Loucy (cell line): ENCODE measurements around the gene MAN2A1.

ENCODE experiments used
- H2AFZ ChIP-seq: fragments of 200-600 bp; sonication (generic); 2 replicates; pipeline ENCODE4 v1.6.0; 2016; ENCODE audit warnings: antibody characterized with exemption, mild to moderate bottlenecking, low read length, moderate library complexity
- H3F3A ChIP-seq: fragments of 200-600 bp; 2 replicates; pipeline ENCODE4 v1.6.0; 2016; ENCODE audit warnings: antibody characterized with exemption, low read depth, mild to moderate bottlenecking
- H3K27me3 ChIP-seq: fragments of 200-600 bp; sonication (generic); 2 replicates; pipeline ENCODE4 v1.6.1; 2014; ENCODE audit warnings: low read length, mild to moderate bottlenecking; ENCODE audit not compliant: insufficient read depth, poor library complexity, severe bottlenecking
- H3K36me3 ChIP-seq: fragments of 200-600 bp; sonication (generic); 2 replicates; pipeline ENCODE4 v1.6.1; 2016; ENCODE audit warnings: low read length; ENCODE audit not compliant: insufficient read depth
- H3K4me1 ChIP-seq: fragments of 200-600 bp; sonication (generic); 2 replicates; pipeline ENCODE4 v1.5.1; 2014; ENCODE audit warnings: low read length, mild to moderate bottlenecking; ENCODE audit not compliant: insufficient read depth, poor library complexity, severe bottlenecking
- H3K4me2 ChIP-seq: fragments of 200-600 bp; sonication (generic); 2 replicates; pipeline ENCODE4 v1.6.0; 2014; ENCODE audit warnings: antibody characterized with exemption, low read length, low read depth, mild to moderate bottlenecking; ENCODE audit not compliant: poor library complexity, severe bottlenecking
- H3K4me3 ChIP-seq: fragments of 200-600 bp; sonication (generic); 2 replicates; pipeline ENCODE4 v1.5.1; 2014; ENCODE audit warnings: low read length, mild to moderate bottlenecking, mixed read lengths; ENCODE audit not compliant: poor library complexity, severe bottlenecking
- H3K79me2 ChIP-seq: fragments of 200-600 bp; sonication (generic); 2 replicates; pipeline ENCODE4 v1.6.1; 2014; ENCODE audit warnings: low read length; ENCODE audit not compliant: insufficient read depth
- H3K9ac ChIP-seq: fragments of 200-600 bp; sonication (generic); 2 replicates; pipeline ENCODE4 v1.6.0; 2014; ENCODE audit warnings: mild to moderate bottlenecking, low read depth, low read length, moderate library complexity; ENCODE audit not compliant: poor library complexity, severe bottlenecking
- H3K9me2 ChIP-seq: fragments of 200-600 bp; sonication (generic); replicated peaks from 2 replicates; pipeline ENCODE4 v1.6.1; 2016; ENCODE audit warnings: low read depth, low read length, mixed read lengths
- H3K9me3 ChIP-seq: fragments of 200-600 bp; sonication (generic); 2 replicates; pipeline ENCODE4 v1.6.1; 2014; ENCODE audit warnings: mild to moderate bottlenecking, antibody characterized with exemption, low read length, low read depth; ENCODE audit not compliant: insufficient read depth
- H4K20me1 ChIP-seq: fragments of 200-600 bp; sonication (generic); 2 replicates; pipeline ENCODE4 v1.6.0; 2014; ENCODE audit warnings: antibody characterized with exemption, low read length, mild to moderate bottlenecking; ENCODE audit not compliant: insufficient read depth, poor library complexity, severe bottlenecking
- EZH2phosphoT487 ChIP-seq: fragments of 200-600 bp; IDR thresholded peaks from 2 replicates; pipeline ENCODE4 v1.6.1; 2018; ENCODE audit warnings: antibody characterized with exemption, mild to moderate bottlenecking, moderate library complexity, borderline replicate concordance
- TF ChIP-seq, protein P1 (sequence below): fragments of 200-600 bp; sonication (generic); conservative IDR thresholded peaks from 2 replicates; pipeline ENCODE4 v1.5.1; 2014; ENCODE audit warnings: mild to moderate bottlenecking, antibody characterized with exemption, low read length

Gene MAN2A1

DNA sequence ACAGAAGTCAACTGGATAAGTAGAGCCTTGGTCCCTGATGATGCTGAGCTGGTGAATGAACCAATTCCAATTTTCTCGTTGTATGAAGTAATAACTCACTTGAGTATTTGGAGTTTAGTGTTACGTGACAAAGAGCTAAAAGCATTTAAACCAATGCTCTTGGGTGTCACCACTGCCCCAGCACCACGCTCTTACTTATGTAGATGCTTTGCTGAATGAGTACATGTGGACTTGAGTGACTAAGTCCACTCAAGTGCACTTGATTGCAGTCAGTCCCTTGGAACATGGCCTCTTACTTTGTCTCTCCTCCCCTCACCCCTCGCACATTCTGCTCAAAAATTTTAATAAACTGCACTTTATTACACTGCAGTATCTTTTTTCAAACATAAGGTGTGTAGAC, 184.0 kb downstream of the MAN2A1 start:
- Histone ChIP-seq H3K36me3 (no peaks in the 10 kb centered on the region), H3K9me3 (no peaks in the 10 kb centered on the region), H2AFZ (no peak overlapping the region), H3K9ac (no peak overlapping the region), H3K4me2 (no peak overlapping the region), H3K4me1 (no peaks in the 10 kb centered on the region), H3K27me3 (no peaks in the 10 kb centered on the region), H3K4me3 (no peak overlapping the region), H3K79me2 (no peaks in the 10 kb centered on the region), H3F3A (no peaks in the 10 kb centered on the region), H4K20me1 (no peaks in the 10 kb centered on the region), H3K9me2 (no peaks in the 10 kb centered on the region)
- TF ChIP-seq EZH2phosphoT487, result no peak
- TF ChIP-seq, protein P1, sequence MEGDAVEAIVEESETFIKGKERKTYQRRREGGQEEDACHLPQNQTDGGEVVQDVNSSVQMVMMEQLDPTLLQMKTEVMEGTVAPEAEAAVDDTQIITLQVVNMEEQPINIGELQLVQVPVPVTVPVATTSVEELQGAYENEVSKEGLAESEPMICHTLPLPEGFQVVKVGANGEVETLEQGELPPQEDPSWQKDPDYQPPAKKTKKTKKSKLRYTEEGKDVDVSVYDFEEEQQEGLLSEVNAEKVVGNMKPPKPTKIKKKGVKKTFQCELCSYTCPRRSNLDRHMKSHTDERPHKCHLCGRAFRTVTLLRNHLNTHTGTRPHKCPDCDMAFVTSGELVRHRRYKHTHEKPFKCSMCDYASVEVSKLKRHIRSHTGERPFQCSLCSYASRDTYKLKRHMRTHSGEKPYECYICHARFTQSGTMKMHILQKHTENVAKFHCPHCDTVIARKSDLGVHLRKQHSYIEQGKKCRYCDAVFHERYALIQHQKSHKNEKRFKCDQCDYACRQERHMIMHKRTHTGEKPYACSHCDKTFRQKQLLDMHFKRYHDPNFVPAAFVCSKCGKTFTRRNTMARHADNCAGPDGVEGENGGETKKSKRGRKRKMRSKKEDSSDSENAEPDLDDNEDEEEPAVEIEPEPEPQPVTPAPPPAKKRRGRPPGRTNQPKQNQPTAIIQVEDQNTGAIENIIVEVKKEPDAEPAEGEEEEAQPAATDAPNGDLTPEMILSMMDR, result no peak

DNA sequence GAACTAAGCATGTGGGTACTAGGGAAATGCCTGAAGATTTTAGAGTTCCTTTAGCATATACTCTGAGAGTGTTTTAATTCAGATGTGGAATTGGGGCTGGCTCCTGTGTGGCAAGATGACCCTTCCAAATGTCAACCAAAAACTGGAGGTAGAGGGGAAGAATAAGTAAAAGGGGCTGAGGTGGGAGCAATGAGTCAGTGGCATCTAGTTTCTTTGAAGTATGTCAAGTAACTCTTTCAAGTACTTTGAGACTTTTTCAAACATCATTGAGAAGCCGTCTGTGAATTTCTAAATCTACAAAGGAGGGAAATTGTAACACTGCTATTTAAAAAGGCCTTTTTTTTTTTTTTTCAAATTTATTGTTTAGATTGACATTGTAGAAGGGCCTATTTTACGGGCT, 184.4 kb downstream of the MAN2A1 start:
- no peaks in the 10 kb centered on the region for H3K79me2 ChIP-seq
- H4K20me1 ChIP-seq, result no peaks in the 10 kb centered on the region
- no peak overlapping the region for H3K4me2 ChIP-seq
- H3K9ac ChIP-seq, result no peak overlapping the region
- no peaks in the 10 kb centered on the region for H3K4me1 ChIP-seq
- H3K36me3 ChIP-seq, result no peaks in the 10 kb centered on the region
- no peaks in the 10 kb centered on the region for H3K27me3 ChIP-seq
- no peaks in the 10 kb centered on the region for H3F3A ChIP-seq
- H3K9me3 ChIP-seq, result no peaks in the 10 kb centered on the region
- no peak overlapping the region for H2AFZ ChIP-seq
- H3K9me2 ChIP-seq, result no peaks in the 10 kb centered on the region
- no peak overlapping the region for H3K4me3 ChIP-seq
- TF ChIP-seq EZH2phosphoT487, result no peak
- TF ChIP-seq, protein P1, result no peak

DNA sequence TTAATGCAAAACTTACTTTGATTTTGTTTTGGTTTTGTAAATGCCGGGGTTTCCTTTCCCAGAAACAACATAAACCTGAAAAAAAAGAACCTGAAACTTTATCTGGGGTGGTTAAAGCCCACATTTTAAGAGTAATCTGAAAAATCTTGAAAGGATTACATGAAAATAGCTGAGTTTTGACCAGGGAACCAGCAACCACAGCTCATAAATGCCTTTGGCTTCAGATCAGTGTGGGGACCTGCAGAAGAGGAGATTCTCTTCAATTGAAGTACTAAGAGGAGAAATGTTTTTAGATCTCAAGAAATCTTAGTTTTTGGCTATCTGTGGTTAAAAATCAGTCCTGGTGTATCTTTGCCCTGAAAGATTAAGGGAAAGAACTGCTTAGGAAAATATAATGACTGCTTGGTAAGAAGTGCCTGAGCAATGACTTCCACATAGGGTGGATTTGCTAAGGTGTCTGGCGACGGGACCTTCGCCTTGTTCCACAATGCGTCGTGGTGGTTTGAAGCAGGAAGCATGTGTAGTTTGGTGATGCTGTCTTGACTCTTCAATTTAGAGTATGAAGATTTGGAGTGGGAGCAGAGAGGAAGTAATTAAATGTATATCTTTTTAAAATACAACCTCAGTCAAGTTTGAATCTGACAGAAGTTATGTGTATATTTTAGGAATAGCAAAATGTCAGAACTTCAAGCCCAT, 186.5 kb downstream of the MAN2A1 start:
- no peak overlapping the region for H3K4me3 ChIP-seq
- H2AFZ ChIP-seq, result no peak overlapping the region
- no peak overlapping the region for H3K9ac ChIP-seq
- H3K4me2 ChIP-seq, result no peak overlapping the region
- no peaks in the 10 kb centered on the region for H3K9me2 ChIP-seq
- H3F3A ChIP-seq, result no peaks in the 10 kb centered on the region
- TF ChIP-seq, protein P1, result no peak
- TF ChIP-seq EZH2phosphoT487, result no peak
- H4K20me1 ChIP-seq, result no peaks in the 10 kb centered on the region
- H3K27me3 ChIP-seq, result no peaks in the 10 kb centered on the region
- H3K36me3 ChIP-seq, result no peaks in the 10 kb centered on the region
- no peaks in the 10 kb centered on the region for H3K9me3 ChIP-seq
- H3K79me2 ChIP-seq, result no peaks in the 10 kb centered on the region
- H3K4me1 ChIP-seq, result no peaks in the 10 kb centered on the region
